Measurements from ENCODE around the gene SPG11. TPM values are rescaled to one million over a fixed set of nuclear protein-coding genes. Genes with fewer than 3 reads are reported as not detected.

Gene SPG11
- total and polyA plus RNA-seq, 4 donors = 39.2 to 119 (median 64.3) TPM

DNA sequence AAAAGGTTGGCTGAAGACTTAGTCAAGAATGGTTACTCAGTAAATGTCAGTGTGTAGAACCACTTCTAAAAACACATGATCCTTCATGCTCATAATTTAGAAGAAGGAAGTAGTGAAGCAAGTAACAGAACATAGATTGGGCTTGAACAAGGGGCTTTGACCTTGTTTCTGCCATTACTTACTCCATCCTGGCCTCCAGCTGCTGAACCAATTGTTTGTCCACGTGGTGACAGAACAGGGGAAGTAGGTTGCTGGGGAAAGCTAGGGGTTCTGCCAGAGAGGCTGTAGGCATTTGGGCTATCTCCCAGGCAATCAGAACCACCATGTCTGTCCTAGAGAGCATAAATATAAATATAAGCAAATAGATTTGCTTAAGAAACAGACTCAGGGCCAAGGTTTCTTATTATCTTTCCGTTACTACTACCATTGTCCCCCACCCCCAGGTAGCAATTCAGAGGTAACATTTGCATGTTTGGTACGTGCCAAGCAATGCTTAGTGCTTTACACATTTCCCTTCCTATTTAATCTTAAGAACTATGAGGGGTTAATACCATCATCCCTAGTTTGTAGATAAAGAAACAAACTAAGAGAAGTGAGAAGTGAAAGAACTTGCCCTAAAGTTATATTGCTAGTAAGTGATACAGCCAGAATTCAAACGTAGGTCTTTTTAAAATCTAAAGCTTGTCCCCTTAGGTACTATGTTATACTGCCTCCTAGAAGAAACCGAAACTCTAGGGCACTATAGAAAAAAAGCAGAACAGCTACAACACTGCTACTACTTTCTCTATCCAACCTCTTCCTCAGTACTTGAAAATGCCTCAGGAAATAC is 3.0 kb upstream of the SPG11 start:
- Histone ChIP-seq H3K27ac (ENCODE audit: low read depth in 1 of 2, low read length in 1 of 2) (no peak overlapping the region), H3K4me1 (ENCODE audit: control insufficient read depth in 5 of 5, insufficient read depth in 5 of 5, low read length in 5 of 5) (peaks cover 0 to 11% (median 2%) of the 10 kb centered on the region in 5 donors), H3K36me3 (ENCODE audit: control insufficient read depth in 4 of 4, insufficient read depth in 4 of 4, low read length in 4 of 4) (peaks cover 0 to 5% (median 0%) of the 10 kb centered on the region in 4 donors), H3K4me3 (no peak overlapping the region), H3K9ac (ENCODE audit: insufficient read depth in 1 of 2, low read length in 2 of 2) (no peak overlapping the region), H3K9me3 (ENCODE audit: control insufficient read depth in 4 of 4, insufficient read depth in 3 of 4, low read length in 3 of 4) (no peaks in the 10 kb centered on the region), H3K27me3 (ENCODE audit: control insufficient read depth in 3 of 3, insufficient read depth in 3 of 3, low read length in 2 of 3) (no peaks in the 10 kb centered on the region)
- WGBS, 2 donors = 39 to 52% methylated on average over 5 of the region's 5 CpGs
- DNase-seq (no peak), ATAC-seq (ENCODE audit: insufficient read depth, low FRiP score) (no peak)
- no peak for TF ChIP-seq CTCF (IDR thresholded peaks at IDR 0.05; ENCODE audit: control extremely low read depth, extremely low read depth)

DNA sequence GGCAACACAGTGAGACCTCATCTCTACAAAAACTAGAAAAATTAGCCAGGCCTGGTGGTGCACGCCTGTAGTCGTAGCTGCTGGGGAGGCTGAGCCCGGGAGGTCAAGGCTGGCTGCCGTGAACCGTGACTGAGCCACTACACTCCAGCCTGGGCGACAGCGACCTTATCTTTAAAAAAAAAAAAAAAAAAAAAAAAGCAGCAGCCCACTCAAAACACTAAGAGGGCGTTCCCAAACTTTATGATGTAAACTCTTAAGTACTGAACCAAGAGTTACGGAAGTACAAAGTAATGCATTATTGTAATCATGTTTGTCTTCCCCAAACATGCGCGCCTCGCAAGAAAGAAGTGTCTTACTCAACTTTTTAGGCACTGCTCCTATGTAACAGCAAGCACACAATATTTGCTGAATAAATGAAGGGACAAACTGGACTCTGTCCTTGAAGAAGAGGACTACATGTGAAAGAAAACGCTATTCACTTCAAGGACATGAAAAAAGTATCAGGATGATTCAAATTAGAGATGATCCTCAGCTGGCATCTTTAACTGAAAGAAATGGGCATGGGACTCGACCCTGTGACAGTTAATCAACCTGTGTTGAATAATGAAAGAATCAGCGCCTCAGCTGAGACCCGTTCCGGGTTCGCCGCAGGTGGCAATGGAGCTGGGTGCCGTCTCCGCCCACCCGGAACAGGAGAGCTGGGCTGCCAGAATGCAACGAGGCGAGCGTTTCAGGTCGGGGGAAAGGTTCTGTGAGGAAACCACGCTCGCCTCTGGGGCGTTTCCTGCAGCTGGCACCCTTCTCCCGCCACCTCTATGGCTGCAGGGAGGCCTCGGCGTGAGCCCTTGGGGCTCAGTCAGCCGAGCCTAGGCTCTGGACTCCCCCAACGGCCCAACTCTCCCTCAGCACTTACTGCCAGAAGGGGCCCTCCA is 718 bp downstream of the SPG11 start:
- H3K4me1 ChIP-seq (ENCODE audit: control insufficient read depth in 5 of 5, insufficient read depth in 5 of 5, low read length in 5 of 5) = peaks cover 0 to 11% (median 2%) of the 10 kb centered on the region in 5 donors
- H3K27me3 ChIP-seq (ENCODE audit: control insufficient read depth in 3 of 3, insufficient read depth in 3 of 3, low read length in 2 of 3) = no peaks in the 10 kb centered on the region
- no peak for TF ChIP-seq CTCF (IDR thresholded peaks at IDR 0.05; ENCODE audit: control extremely low read depth, extremely low read depth)
- H3K27ac ChIP-seq (ENCODE audit: low read depth in 1 of 2, low read length in 1 of 2) = peak overlapping the region; percentile 98 to 99
- peak overlapping the region; percentile 87 for H3K4me3 ChIP-seq
- 6 to 12% methylated on average over 33 to 34 of the region's 34 CpGs for WGBS, 2 donors
- no peaks in the 10 kb centered on the region for H3K9me3 ChIP-seq (ENCODE audit: control insufficient read depth in 4 of 4, insufficient read depth in 3 of 4, low read length in 3 of 4)
- H3K36me3 ChIP-seq (ENCODE audit: control insufficient read depth in 4 of 4, insufficient read depth in 4 of 4, low read length in 4 of 4) = peaks cover 0 to 12% (median 9%) of the 10 kb centered on the region in 4 donors
- DNase-seq (peak; percentile 38 to 79 (median 78)), ATAC-seq (ENCODE audit: insufficient read depth, low FRiP score) (peak; percentile 75)
- H3K9ac ChIP-seq (ENCODE audit: insufficient read depth in 1 of 2, low read length in 2 of 2) = peak overlapping the region; percentile 69 to 71

GRCh38 chr15:44661576-44661975 is 1.9 kb downstream of the SPG11 start:
- H3K4me1 ChIP-seq (ENCODE audit: control insufficient read depth in 5 of 5, insufficient read depth in 5 of 5, low read length in 5 of 5) = peaks cover 0 to 11% (median 2%) of the 10 kb centered on the region in 5 donors
- no peak overlapping the region for H3K27ac ChIP-seq (ENCODE audit: low read depth in 1 of 2, low read length in 1 of 2)
- H3K36me3 ChIP-seq (ENCODE audit: control insufficient read depth in 4 of 4, insufficient read depth in 4 of 4, low read length in 4 of 4) = peaks cover 3 to 15% (median 12%) of the 10 kb centered on the region in 4 donors
- no peak overlapping the region for H3K9ac ChIP-seq (ENCODE audit: insufficient read depth in 1 of 2, low read length in 2 of 2)
- H3K27me3 ChIP-seq (ENCODE audit: control insufficient read depth in 3 of 3, insufficient read depth in 3 of 3, low read length in 2 of 3) = no peaks in the 10 kb centered on the region
- H3K9me3 ChIP-seq (ENCODE audit: control insufficient read depth in 4 of 4, insufficient read depth in 3 of 4, low read length in 3 of 4) = no peaks in the 10 kb centered on the region
- no peak for DNase-seq
- H3K4me3 ChIP-seq = no peak overlapping the region
- TF ChIP-seq CTCF (IDR thresholded peaks at IDR 0.05; ENCODE audit: control extremely low read depth, extremely low read depth) = no peak
- no peak for ATAC-seq (ENCODE audit: insufficient read depth, low FRiP score)

Measured in lung (tissue), 12 donors.